NCI-H2196 treated with DMSO at 0.1 percent for 48 hours (cell line): ENCODE results near the gene RBM15.
A peak's percentile ranks its signal among the peaks of the same experiment; 100 is the strongest.

Experiments used
- DNase-seq: peaks from one replicate; lab custom pipeline; 2025; ENCODE audit not compliant: unreplicated experiment; lab: John Stamatoyannopoulos, UW

RBM15 gene

DNA sequence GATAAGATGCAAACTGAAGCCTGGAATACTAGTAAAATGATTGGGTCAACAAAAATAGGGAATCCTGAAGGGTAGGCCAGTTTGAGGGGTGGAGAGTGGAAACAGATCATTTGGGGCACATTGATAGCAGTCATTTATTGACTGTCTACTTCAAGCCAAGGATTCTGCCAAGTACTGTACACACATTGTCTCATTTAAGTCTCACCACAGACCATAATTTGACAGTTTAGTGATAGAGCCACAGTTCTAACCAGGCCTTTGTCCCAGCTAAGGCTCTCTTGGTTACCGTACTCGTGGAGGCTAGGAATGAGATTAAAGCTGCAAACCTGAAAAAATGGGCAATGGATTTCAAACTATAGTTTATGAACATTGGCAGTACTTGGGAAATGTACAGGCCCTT is 11.2 kb downstream of the RBM15 start:
- DNase-seq, result no peak

GRCh38 chr1:110355321-110355720 is 16.1 kb downstream of the RBM15 start:
- no peak for DNase-seq

DNA sequence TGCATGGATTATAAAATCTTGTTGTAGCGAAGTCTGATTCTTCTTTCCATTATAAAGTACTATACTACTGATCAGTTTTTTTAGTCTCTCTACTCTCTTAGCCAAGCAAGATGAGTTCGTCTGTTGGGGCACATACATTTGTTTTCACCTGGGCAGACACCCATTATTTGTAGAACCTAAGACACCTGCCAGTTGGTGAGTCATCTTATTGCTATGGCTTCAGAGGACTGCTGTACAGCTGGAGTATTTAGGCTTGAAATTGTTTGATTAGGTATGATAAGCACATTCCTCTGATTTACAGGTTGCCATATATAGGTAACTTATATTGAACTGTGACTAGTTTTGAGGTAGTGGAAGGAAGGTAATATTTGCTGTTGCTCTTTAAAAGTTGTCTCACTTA is 17.2 kb downstream of the RBM15 start:
- peak; percentile 49 for DNase-seq

- DNase-seq, result no peak
Measured at GRCh38 chr1:110360431-110360830, 21.3 kb downstream of the RBM15 start.

- DNase-seq, result no peak
Measured at GRCh38 chr1:110361856-110362255, 22.7 kb downstream of the RBM15 start.

DNA sequence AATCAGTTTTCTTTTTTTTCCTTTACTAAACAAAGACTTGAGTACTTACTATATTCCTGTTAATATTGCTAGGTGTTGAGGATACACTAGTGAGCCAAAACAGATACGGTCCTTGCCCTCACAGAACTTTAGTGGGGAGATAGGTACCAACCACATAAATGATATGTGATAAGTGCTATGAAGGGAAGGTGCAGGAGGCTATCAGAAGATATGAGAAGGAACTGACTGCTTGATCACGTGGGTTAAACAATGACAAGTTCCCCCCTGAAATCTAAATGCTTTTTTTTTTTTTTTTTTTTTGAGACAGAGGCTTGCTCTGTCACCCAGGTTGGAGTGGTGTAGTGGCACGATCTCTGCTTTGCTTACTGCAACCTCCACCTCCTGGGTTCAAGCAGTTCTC is 25.0 kb downstream of the RBM15 start:
- DNase-seq, result no peak

- DNase-seq, result no peak
Measured at GRCh38 chr1:110370827-110371226, 31.6 kb downstream of the RBM15 start.

GRCh38 chr1:110375490-110375889 is 36.3 kb downstream of the RBM15 start:
- no peak for DNase-seq

- DNase-seq, result no peak
Measured at GRCh38 chr1:110380672-110381283, 41.6 kb downstream of the RBM15 start.

DNA sequence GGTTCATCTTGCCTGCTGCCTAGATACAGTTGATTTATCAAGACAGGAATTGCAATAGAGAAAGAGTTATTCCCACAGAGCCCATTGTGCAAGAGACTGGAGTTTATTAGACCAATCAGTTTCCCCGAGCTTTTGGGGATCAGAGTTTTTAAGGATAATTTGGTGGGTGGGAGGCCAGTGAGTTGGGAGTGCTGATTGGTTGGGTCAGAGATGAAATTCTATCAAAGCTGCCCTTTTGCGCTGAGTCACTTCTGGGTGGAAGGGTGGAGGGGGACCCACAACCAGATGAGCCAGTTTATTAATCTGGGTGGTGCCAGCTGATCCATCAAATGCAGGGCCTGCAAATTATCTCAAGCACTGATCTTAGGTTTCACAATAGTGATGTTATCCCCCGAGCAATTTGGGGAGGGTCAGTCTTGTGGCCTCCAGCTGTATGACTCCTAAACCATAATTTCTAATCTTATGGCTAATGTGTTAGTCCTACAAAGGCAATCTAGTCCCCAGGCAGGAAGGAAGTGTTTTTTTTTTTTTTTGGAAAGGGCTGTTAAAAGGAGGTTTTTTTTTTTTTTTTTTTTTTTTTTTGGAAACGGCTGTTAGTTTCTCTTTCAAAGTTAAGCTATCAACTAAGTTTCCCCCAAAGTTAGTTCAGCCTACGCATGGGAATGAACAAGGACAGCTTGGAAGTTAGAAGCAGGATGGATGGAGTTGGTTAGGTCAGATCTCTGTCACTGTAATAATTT is 44.2 kb downstream of the RBM15 start:
- no peak for DNase-seq

DNA sequence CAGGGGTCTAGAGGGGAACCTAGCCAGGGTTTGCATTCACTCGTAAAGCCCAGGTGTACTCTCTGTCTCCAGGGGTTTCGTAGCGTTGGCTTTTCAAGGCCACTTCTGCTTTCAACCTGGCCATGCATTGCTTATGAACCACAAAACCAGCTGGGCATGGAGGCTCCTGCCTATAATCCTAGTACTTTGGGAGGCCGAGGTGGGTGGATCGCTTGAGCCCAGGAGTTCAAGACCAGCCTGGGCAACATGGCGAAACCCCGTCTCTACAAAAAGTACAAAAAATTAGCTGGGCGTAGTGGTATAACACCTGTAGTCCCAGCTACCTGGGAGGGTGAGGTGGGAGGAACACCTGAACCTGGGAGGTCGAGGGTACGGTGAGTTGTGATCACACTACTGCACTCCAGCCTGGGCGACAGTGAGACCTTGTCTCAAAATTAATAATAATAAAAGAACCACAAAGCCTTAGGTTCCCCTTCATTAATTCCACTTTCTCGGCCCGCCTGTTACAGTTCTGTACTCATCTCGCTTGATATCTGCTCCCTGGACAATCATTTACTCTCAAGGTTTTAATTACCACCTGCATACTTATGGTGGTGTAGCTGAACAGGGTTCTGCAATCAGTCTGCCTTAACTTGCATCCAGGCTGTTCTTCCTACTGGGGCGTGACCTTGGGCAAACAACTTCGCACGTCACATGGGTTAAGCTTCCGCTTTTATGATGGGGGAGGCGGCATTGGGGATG is 45.6 kb downstream of the RBM15 start:
- no peak for DNase-seq

DNA sequence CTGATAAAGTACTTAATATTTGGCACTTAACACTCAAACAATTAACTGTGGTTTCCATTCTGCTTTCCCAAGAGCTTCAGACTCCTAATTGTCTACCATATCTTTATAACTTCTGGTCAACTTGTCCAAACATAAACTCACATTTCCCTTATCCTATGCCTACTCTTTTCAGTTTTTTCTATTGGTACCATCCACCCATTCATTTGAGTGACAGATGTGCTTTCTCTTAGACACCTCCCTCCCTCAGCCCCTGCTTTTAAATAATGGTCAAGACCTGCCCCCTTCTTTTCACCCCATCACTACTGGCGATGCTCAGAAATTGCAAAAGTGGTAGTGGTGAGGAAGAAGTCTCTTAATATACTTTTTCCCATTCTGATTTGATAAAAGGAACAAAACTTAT is 46.2 kb downstream of the RBM15 start:
- no peak for DNase-seq

- no peak for DNase-seq
Measured at GRCh38 chr1:110387048-110387754, 48.0 kb downstream of the RBM15 start.

- no peak for DNase-seq
Measured at GRCh38 chr1:110390096-110390495, 50.9 kb downstream of the RBM15 start.

DNA sequence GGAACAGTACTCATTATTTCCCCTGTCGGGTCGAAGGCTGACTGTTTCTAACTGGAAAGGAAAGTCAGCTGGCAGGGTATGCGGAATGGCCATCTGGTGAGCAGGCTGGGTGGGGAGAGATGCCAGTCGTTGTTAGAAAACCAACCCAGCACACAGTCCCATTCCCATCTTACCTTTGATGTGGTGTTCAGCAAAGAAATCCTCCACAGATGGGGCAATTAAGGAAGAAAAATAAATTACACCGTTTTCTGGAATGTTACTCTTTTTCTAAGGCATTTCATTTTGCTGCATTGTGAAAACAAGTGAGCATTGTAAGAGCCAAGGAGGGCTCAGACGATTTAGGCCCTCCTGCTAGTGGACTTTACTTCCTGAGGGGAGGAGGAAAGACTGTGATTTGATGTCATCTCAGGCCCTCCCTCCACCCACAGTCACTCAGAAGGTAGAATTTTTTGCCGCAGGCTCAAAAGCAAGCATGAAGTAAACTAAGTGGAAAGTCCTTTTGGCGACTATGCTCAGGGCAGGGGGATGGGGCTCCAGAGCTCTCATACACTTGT is 51.6 kb downstream of the RBM15 start, which contains the start of gene SLC16A4:
TSS of gene SLC16A4 (minus strand) at position 335 of the 554 bp plus-strand sequence. CDS start 1,703 bp downstream, outside the sequence.
- DNase-seq, result no peak

- DNase-seq, result no peak
Measured at GRCh38 chr1:110393286-110393685, 54.1 kb downstream of the RBM15 start.

- no peak for DNase-seq
Measured at GRCh38 chr1:110393691-110394492, 54.7 kb downstream of the RBM15 start.

GRCh38 chr1:110394493-110394820 is 55.3 kb downstream of the RBM15 start:
- DNase-seq, result no peak
